ENCODE results near the gene DYNLL1. TPM values are rescaled to one million over a fixed set of nuclear protein-coding genes. Genes with fewer than 3 reads are reported as not detected.
"Not testable (repeated sequence)": the region's sequence is repeated elsewhere in the genome, so short reads cannot be mapped to it uniquely, and the experiment has no call there.

Gene DYNLL1
- polyA plus RNA-seq (2011; rRNA removed) = 744 and 825 TPM in 2 replicates
- polyA plus RNA-seq (2012; cell fraction: cytosol; rRNA removed) = 607 and 698 TPM in 2 replicates
- polyA plus RNA-seq (2012; cell fraction: nucleus; rRNA removed) = 286 and 347 TPM in 2 replicates
- polyA plus RNA-seq (2017; fragmentation: RNase III; extraction: RNeasy Plus Mini Kit Qiagen cat#74134 plus additional on column Dnase treatment) = 700 to 848 TPM (median 735 TPM) in 3 replicates
- polyA minus RNA-seq (2011; rRNA and poly(A)+ RNA removed) = 89.7 and 109 TPM in 2 replicates

DNA sequence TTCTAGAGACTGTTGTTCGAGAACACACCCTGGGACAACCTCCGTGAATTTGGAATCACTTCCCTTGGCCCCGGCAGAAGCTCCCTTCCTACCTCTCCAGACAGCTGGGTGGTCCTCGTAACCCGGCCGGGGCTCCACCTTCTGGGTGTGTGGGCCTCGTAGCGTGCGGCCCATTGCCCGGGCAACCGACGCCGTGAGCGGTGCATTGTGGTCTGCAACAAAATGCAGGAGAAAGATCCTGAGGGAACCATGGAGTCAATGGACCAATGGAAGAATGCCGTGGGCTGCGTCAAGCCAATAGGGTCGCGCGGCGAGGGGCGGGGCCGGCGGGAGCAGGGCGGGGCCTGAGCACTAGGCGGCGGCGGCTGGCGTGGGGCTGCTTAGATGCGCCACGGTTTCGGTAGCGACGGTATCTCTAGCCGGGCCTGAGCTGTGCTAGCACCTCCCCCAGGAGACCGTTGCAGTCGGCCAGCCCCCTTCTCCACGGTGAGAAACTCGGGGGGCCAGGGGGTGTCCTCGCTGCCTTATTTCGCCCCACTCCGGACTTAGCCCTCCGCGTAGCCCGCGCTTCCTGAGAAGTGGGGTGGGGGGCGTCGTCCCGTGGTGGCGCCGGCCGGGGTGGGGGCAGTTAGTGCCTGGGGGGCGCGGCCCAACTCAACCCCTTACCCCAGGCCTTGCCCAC is at the start of gene DYNLL1:
Gene DYNLL1 (plus strand): TSS at position 383 of the 682 bp plus-strand sequence. CDS start 309 bp downstream, outside the sequence.
- peaks cover 20% of the 10 kb centered on the region for H3K4me1 ChIP-seq
- H3K4me2 ChIP-seq = peak within 1 kb of the TSS; percentile 87
- peak; percentile 96 to 97 for ATAC-seq
- POLR2A ChIA-PET = interaction anchor here (0.6 to 2.4 kb wide), 4 partner anchors 9 to 33 kb away, joined by 3 to 16 read pairs (median 4); partner anchors contain the start of gene COQ5
- H3K27ac ChIP-seq = peak within 1 kb of the TSS; percentile 96 to 98
- CTCF ChIA-PET = interaction anchor here (0.7 to 3.4 kb wide), 12 partner anchors 10 to 57 kb away, joined by 3 to 12 read pairs (median 4); partner anchors contain the start of gene SRSF9
- no peak for FAIRE-seq
- peak; percentile 98 to 99 for DNase-seq (ENCODE audit: low read depth in 1 of 2, low spot score in 1 of 2)
- TF ChIP-seq POLR2A (IDR thresholded peaks at IDR 0.05; ENCODE audit: low read length) (peak; percentile 99), JUN (IDR thresholded peaks at IDR 0.05) (peak; percentile 88 to 98), KDM5A (IDR thresholded peaks at IDR 0.05) (0 out of 2 replicates have a peak, but pooled peaks have one; percentile 24), ZFP36 (IDR thresholded peaks at IDR 0.05; ENCODE audit: borderline replicate concordance, partially characterized antibody) (no peak), E2F6 (IDR thresholded peaks at IDR 0.05; ENCODE audit: borderline replicate concordance, low read depth) (peak; percentile 15), PHF8 (IDR thresholded peaks at IDR 0.05; ENCODE audit: borderline replicate concordance, low read depth) (peak; percentile 76; the same call in 1 of the 2 replicates), HDAC2 (IDR thresholded peaks at IDR 0.05) (no peak), MYC (IDR thresholded peaks at IDR 0.05; ENCODE audit: borderline replicate concordance, low read length) (no peak), KDM1A (IDR thresholded peaks at IDR 0.05; ENCODE audit: low read depth) (no peak), RCOR1 (IDR thresholded peaks at IDR 0.05; ENCODE audit: low read depth, low read length) (no peak), CHD4 (IDR thresholded peaks at IDR 0.05; ENCODE audit: borderline replicate concordance) (no peak), TP53 (CRISPR knock-in tag; IDR thresholded peaks at IDR 0.05) (no peak), ELK1 (IDR thresholded peaks at IDR 0.05; ENCODE audit: low read depth, low read length) (no peak), CEBPB (IDR thresholded peaks at IDR 0.05) (no peak), TFCP2L1 (CRISPR knock-in tag; IDR thresholded peaks at IDR 0.05) (0 out of 2 replicates have a peak, but pooled peaks have one; percentile 61), NR3C1 (IDR thresholded peaks at IDR 0.05) (no peak), RARB (CRISPR knock-in tag; IDR thresholded peaks at IDR 0.05) (no peak), USF2 (IDR thresholded peaks at IDR 0.05) (no peak), RAD21 (conservative IDR thresholded peaks at IDR 0.05 in 1 of 2, IDR thresholded peaks at IDR 0.05 in 1 of 2) (no peak)
- TF ChIP-seq, protein P1, sequence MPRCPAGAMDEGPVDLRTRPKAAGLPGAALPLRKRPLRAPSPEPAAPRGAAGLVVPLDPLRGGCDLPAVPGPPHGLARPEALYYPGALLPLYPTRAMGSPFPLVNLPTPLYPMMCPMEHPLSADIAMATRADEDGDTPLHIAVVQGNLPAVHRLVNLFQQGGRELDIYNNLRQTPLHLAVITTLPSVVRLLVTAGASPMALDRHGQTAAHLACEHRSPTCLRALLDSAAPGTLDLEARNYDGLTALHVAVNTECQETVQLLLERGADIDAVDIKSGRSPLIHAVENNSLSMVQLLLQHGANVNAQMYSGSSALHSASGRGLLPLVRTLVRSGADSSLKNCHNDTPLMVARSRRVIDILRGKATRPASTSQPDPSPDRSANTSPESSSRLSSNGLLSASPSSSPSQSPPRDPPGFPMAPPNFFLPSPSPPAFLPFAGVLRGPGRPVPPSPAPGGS (IDR thresholded peaks at IDR 0.05) = peak; percentile 97
- TF ChIP-seq, protein P2, sequence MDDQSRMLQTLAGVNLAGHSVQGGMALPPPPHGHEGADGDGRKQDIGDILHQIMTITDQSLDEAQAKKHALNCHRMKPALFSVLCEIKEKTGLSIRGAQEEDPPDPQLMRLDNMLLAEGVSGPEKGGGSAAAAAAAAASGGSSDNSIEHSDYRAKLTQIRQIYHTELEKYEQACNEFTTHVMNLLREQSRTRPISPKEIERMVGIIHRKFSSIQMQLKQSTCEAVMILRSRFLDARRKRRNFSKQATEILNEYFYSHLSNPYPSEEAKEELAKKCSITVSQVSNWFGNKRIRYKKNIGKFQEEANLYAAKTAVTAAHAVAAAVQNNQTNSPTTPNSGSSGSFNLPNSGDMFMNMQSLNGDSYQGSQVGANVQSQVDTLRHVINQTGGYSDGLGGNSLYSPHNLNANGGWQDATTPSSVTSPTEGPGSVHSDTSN (IDR thresholded peaks at IDR 0.05) = peak; percentile 36; the same call in 1 of the 2 replicates
- TF ChIP-seq, protein P3, sequence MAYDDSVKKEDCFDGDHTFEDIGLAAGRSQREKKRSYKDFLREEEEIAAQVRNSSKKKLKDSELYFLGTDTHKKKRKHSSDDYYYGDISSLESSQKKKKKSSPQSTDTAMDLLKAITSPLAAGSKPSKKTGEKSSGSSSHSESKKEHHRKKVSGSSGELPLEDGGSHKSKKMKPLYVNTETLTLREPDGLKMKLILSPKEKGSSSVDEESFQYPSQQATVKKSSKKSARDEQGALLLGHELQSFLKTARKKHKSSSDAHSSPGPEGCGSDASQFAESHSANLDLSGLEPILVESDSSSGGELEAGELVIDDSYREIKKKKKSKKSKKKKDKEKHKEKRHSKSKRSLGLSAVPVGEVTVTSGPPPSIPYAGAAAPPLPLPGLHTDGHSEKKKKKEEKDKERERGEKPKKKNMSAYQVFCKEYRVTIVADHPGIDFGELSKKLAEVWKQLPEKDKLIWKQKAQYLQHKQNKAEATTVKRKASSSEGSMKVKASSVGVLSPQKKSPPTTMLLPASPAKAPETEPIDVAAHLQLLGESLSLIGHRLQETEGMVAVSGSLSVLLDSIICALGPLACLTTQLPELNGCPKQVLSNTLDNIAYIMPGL (CRISPR knock-in tag; IDR thresholded peaks at IDR 0.05; ENCODE audit: borderline replicate concordance) = no peak
- TF ChIP-seq, protein P4, sequence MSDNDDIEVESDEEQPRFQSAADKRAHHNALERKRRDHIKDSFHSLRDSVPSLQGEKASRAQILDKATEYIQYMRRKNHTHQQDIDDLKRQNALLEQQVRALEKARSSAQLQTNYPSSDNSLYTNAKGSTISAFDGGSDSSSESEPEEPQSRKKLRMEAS (IDR thresholded peaks at IDR 0.05) = peak; percentile 86
- TF ChIP-seq, protein P5, sequence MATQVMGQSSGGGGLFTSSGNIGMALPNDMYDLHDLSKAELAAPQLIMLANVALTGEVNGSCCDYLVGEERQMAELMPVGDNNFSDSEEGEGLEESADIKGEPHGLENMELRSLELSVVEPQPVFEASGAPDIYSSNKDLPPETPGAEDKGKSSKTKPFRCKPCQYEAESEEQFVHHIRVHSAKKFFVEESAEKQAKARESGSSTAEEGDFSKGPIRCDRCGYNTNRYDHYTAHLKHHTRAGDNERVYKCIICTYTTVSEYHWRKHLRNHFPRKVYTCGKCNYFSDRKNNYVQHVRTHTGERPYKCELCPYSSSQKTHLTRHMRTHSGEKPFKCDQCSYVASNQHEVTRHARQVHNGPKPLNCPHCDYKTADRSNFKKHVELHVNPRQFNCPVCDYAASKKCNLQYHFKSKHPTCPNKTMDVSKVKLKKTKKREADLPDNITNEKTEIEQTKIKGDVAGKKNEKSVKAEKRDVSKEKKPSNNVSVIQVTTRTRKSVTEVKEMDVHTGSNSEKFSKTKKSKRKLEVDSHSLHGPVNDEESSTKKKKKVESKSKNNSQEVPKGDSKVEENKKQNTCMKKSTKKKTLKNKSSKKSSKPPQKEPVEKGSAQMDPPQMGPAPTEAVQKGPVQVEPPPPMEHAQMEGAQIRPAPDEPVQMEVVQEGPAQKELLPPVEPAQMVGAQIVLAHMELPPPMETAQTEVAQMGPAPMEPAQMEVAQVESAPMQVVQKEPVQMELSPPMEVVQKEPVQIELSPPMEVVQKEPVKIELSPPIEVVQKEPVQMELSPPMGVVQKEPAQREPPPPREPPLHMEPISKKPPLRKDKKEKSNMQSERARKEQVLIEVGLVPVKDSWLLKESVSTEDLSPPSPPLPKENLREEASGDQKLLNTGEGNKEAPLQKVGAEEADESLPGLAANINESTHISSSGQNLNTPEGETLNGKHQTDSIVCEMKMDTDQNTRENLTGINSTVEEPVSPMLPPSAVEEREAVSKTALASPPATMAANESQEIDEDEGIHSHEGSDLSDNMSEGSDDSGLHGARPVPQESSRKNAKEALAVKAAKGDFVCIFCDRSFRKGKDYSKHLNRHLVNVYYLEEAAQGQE (IDR thresholded peaks at IDR 0.05) = peak; percentile 41
- H3K4me3 ChIP-seq = peak within 1 kb of the TSS; percentile 100
- 2% methylated on average over 23 of the region's 53 CpGs for WGBS (ENCODE audit: missing lambda C conversion rate)
- no peaks in the 10 kb centered on the region for H3K9me3 ChIP-seq

DNA sequence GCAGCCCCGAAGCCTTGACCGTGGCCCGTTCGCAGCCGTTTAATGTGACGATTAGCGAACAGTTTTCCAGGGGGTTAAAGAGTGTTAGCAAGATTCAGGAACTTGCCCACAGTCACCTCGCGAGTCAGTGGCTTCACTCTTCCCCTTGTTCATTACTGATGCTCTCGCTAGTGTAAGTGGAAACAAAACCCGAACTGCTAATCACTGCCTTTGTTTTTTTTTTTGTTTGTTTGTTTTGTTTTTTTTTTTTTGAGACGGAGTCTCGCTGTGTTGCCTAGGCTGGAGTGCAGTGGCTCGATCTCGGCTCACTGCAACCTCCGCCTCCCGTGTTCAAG is 49.1 kb upstream of the DYNLL1 start:
- POLR2A ChIA-PET, FAIRE-seq: not testable (repeated sequence)

More for the DNA sequence above, 49.1 kb upstream of the DYNLL1 start:
- DNase-seq (ENCODE audit: low read depth in 1 of 2, low spot score in 1 of 2); ATAC-seq; H3K9me3 ChIP-seq: not testable (repeated sequence)
- H3K4me2 ChIP-seq = peak overlapping the region; percentile 90
- H3K27ac ChIP-seq = peak overlapping the region; percentile 93 to 97
- H3K4me3 ChIP-seq = peak overlapping the region; percentile 84
- CTCF ChIA-PET = interaction anchor here (0.7 to 2.5 kb wide), 7 partner anchors 8 to 90 kb away, joined by 3 to 12 read pairs (median 4); no protein-coding TSS in a partner anchor
- WGBS (ENCODE audit: missing lambda C conversion rate) = 9% methylated on average over 17 of the region's 17 CpGs
- peaks cover 17% of the 10 kb centered on the region for H3K4me1 ChIP-seq

Measured in A549 (cell line).